GM12864 (cell line): ENCODE results near the gene SLC16A5.
A peak's percentile ranks its signal among the peaks of the same experiment; 100 is the strongest.

Experiments
- DNase-seq: peaks from one replicate; pipeline ENCODE4 v3.0.0-alpha.2; 2011; ENCODE audit warnings: low read depth
- H3K4me3 ChIP-seq: 2 replicates; pipeline ENCODE4 v1.5.1; 2011; ENCODE audit warnings: mild to moderate bottlenecking, low read depth, low read length, control low read depth
- TF ChIP-seq, protein P1 (sequence below): IDR thresholded peaks from 2 replicates; pipeline ENCODE4 v1.5.1; 2011; ENCODE audit warnings: low read depth, mild to moderate bottlenecking, moderate library complexity, low read length, control low read depth, inconsistent platforms; ENCODE audit errors: missing control alignments

The SLC16A5 gene

DNA sequence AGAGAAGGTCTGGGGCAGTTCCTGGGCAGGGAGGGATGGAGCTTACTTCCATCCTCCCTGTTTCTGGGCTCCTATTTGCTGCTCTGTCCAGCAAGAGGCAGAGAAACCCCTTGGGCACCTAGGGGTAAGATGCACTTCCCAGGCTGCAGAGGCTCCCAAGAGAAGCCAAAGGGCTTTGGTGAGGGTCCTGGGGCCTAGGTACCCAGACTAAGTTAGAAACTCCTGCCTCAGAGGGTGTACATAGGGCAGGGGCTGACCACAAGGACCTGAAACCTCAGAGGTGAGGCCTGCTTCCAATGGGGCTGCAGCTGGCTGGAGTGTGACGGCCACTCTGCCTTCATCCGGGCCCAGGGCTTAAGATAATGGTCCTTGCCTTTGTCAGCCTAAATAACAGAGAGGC is 20.4 kb downstream of the SLC16A5 start:
- TF ChIP-seq, protein P1, sequence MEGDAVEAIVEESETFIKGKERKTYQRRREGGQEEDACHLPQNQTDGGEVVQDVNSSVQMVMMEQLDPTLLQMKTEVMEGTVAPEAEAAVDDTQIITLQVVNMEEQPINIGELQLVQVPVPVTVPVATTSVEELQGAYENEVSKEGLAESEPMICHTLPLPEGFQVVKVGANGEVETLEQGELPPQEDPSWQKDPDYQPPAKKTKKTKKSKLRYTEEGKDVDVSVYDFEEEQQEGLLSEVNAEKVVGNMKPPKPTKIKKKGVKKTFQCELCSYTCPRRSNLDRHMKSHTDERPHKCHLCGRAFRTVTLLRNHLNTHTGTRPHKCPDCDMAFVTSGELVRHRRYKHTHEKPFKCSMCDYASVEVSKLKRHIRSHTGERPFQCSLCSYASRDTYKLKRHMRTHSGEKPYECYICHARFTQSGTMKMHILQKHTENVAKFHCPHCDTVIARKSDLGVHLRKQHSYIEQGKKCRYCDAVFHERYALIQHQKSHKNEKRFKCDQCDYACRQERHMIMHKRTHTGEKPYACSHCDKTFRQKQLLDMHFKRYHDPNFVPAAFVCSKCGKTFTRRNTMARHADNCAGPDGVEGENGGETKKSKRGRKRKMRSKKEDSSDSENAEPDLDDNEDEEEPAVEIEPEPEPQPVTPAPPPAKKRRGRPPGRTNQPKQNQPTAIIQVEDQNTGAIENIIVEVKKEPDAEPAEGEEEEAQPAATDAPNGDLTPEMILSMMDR: no peak
- H3K4me3 ChIP-seq: no peak overlapping the region

DNA sequence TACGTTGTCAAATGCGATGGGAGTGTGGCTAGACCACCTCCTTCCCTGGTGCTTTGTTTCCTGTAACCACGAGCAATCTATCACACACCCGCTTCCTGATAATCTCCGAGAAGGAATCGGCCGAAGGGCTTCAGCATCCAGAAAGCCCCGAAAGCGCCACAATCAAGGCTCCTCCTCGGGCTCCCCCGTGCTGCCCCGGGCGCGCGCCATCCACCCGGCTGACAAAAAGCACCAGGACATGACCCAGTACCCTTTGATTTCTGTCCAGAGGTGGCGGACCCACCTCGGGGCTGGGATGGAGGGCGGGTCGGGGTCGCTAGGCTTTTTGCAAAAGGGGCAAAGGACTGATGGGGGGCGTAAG is 21.3 kb downstream of the SLC16A5 start:
- DNase-seq: no peak
- TF ChIP-seq, protein P1: no peak
- H3K4me3 ChIP-seq: peak overlapping the region; percentile 83

More for the DNA sequence above, 20.4 kb downstream of the SLC16A5 start:
- DNase-seq: no peak

DNA sequence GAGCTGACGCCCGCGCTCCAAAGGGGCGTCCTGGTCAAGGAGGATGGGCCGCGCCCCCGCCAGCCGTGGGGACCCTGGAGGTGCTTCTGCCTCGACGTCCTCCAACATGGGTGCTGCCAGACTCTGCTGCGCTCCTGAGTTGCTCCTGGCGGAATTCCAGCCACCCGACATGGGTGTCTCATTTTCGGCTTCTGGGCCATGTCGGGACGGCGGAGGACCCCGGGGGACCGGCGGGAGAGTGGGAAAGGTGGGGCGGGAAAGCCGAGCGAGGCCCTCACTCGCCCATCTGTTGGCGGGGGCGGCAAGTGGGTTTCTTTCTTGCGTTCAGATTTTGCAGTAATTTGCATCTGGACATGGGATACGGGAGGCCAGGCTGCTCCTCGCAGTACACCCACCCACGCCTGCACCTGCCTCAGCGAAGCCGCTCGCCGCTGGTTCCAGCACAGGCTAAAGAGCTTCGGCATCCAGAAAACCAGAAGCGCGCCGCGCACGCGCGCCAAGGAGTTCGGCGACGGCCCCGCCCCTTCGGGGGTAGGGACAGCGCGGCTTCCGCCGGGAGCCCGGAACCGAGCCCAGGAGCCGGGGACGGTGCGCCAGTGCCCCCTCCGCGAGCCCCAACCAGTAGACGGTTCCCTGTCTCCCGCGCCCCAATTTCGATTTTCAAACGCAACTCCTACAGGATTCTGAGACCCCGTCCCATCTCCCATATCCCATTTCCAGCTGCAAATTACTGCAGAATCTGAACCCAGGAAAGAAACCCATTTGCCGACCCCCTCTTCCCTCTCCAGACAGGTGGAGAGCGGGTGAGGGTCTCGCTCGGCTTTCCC is 21.9 kb downstream of the SLC16A5 start, which contains the start of gene ARMC7:
Gene ARMC7 (plus strand): TSS at position 563 of the 827 bp plus-strand sequence. CDS start 320 bp downstream, outside the sequence.
- DNase-seq: peak; percentile 76
- TF ChIP-seq, protein P1: no peak
- peak within 1 kb of the TSS; percentile 83 for H3K4me3 ChIP-seq

DNA sequence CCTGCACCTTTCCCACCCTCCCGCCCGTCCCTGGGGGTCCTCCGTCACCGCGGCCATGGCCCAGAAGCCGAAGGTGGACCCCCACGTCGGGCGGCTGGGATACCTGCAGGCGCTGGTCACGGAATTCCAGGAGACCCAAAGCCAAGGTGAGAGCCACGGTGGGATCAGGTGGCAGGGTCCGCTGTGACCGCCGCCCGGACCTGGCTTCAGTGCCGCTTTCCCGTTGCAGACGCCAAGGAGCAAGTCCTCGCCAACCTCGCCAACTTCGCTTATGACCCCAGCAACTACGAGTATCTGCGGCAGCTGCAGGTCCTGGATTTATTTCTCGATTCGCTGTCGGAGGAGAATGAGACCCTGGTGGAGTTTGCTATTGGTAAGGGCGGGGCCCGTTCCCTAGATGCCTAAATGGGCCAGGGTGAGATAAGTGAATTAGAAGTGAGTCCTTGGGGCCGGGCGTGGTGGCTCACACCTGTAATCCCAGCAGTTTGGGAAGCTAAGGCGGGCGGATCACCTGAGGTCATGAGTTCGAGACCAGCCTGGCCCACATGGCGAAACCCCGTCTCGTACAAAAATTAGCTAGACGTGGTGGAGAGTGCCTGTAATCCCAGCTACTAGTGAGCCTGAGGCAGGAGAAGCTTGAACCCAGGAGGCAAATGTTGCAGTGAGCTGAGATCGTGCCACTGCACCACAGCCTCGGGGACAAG is 22.6 kb downstream of the SLC16A5 start:
- TF ChIP-seq, protein P1: no peak
- peak overlapping the region; percentile 83 for H3K4me3 ChIP-seq
- DNase-seq: no peak

DNA sequence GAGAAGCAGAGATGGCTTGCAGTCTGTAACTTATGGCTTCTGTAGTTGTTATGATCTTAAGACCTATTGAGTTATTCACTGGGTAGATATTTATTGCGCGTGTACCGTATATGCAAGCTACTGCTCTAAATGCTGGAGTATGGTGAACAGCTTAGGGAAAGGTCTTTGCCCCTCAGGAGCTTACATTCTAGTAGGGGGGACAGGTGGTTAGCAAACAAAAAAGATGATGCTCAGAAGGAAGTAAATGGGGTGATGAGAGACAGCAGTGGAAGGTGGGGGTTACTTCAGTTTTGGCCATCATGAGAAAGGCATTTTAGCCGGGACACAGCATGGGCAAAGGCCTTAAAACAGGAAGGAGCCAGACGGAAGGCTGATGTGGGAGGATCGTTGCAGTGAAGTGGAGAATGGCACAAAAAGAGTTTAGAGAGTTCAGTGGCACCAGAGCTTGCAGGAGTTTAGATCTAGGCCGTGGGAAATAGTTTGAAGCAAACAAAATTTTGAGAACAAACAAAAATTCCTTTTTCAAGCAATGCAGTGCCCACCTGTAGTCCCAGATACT is 24.1 kb downstream of the SLC16A5 start:
- TF ChIP-seq, protein P1: no peak
- no peak overlapping the region for H3K4me3 ChIP-seq
- DNase-seq: no peak

DNA sequence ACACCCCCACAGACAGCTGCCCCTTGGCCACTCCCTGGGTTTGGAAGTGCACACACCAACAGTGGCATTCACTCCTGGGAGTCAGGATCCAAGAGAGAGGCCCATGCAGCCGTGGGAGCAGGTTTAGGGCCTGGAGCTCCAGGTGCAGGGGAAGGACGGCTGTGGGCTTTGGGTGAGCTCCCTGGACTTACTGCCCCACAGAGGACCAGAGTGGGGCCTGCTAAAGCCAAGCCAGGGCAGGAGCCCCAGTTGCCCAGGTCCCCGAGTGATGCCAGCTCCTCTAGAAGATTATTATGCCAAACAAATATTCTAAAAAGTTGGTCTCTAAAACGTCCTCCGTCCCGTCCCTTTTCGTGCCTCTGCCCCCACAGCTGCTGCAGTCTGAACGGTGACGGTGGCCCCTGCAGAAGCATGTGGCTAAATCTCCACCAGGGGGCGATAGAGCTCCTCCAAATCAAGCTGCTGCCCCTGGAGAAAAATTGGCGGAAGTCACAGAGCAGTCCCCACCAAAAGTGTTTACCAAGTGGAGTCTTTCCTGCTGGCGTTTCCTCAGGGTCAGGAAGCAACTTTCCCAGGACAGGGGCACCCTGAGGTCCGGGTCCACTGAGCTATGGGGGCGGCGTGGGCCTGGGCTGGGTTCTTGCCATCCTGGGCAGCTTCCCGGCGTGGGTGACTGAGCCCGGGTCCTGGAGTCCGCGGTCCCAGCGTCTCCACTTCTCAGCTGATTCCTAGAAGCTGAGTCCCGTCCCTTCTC is 26.2 kb downstream of the SLC16A5 start:
- TF ChIP-seq, protein P1: peak; percentile 88

More for the DNA sequence above, 26.2 kb downstream of the SLC16A5 start:
- peak overlapping the region; percentile 73 for H3K4me3 ChIP-seq
- DNase-seq: peak; percentile 87
